Measurements from ENCODE around the gene BAZ2A.
"Not testable (repeated sequence)": the region's sequence is repeated elsewhere in the genome, so short reads cannot be mapped to it uniquely, and the experiment has no call there.

BAZ2A gene

GRCh38 chr12:56593909-56594621 lies 36.1 kb downstream of the BAZ2A start:
- peak; percentile 58 for DNase-seq

GRCh38 chr12:56591961-56592360 lies 38.2 kb downstream of the BAZ2A start:
- no peak for DNase-seq

- no peak for DNase-seq
Measured at GRCh38 chr12:56591126-56591525, 39.0 kb downstream of the BAZ2A start.

- no peak for DNase-seq
Measured at GRCh38 chr12:56590237-56590830, 39.8 kb downstream of the BAZ2A start.

GRCh38 chr12:56589783-56590182 lies 40.3 kb downstream of the BAZ2A start:
- DNase-seq: no peak

- DNase-seq: no peak
Measured at GRCh38 chr12:56585098-56585497, 45.0 kb downstream of the BAZ2A start.

GRCh38 chr12:56581418-56582145 lies 48.5 kb downstream of the BAZ2A start:
- no peak for DNase-seq

- DNase-seq: no peak
Measured at GRCh38 chr12:56578983-56579546, 51.1 kb downstream of the BAZ2A start.

- DNase-seq: not testable (repeated sequence)
Measured at GRCh38 chr12:56577248-56577647, 52.9 kb downstream of the BAZ2A start.

GRCh38 chr12:56574210-56574609 lies 55.9 kb downstream of the BAZ2A start:
- no peak for DNase-seq

GRCh38 chr12:56572288-56572687 lies 57.8 kb downstream of the BAZ2A start:
- no peak for DNase-seq

GRCh38 chr12:56571121-56571520 lies 59.0 kb downstream of the BAZ2A start:
- no peak for DNase-seq

GRCh38 chr12:56568146-56568545 lies 62.0 kb downstream of the BAZ2A start:
- DNase-seq: no peak

GRCh38 chr12:56565510-56566101 lies 64.5 kb downstream of the BAZ2A start:
- DNase-seq: no peak

GRCh38 chr12:56551070-56551469 lies 79.1 kb downstream of the BAZ2A start:
- no peak for DNase-seq

GRCh38 chr12:56546680-56547079 lies 83.4 kb downstream of the BAZ2A start:
- DNase-seq: no peak
